ENCODE measurements around the gene TXNIP. TPM values are rescaled to one million over a fixed set of nuclear protein-coding genes. Genes with fewer than 3 reads are reported as not detected.

TXNIP gene
- polyA plus RNA-seq, 1 of the 3 experiments (the other 2 are of a cell fraction) = 44.6 TPM

DNA sequence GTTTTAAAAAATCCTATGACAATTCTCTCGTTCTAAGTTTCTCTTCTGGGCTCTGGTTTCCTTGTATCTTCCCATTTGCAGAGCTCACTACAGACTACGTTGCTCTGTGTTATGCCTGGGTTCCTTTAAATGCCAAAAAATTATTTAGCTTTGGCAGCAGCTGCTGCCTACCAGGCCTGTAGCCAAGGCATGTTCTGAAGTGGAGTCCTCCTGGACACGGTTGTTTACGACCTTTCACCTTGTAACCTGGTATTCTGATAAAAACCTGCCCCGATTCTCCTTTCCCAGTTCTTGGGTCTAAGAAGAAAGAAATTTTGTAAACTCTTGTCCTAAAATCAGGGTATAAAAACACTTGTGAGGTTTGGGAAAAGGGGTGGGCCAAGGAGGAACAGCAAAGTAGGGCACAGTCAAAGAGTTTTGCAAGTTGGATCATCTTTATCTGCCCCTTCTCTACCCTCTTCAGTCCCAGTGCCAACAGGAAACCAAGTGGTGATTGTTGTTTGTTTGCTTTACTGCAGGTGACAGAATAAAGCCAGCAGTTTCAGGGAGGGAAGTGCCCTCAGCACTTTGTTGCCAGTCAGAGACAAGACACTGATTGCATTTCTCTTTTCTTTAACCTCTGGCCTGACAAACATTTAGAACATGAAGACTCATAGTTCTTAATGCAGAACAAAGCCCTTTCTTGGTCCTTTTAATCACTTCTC lies 3.1 kb upstream of the TXNIP start:
- H3K27me3 ChIP-seq (ENCODE audit: insufficient read depth) = no peaks in the 10 kb centered on the region
- no peak overlapping the region for H3K4me3 ChIP-seq (ENCODE audit: low read depth in 2 of 2, low read length in 1 of 2)
- ChIA-PET CTCF (interaction anchor here (0.7 kb wide), 2 partner anchors 8 to 22 kb away, joined by 3 to 5 read pairs; no protein-coding TSS in a partner anchor), POLR2A (no interaction called here)
- peak overlapping the region in 1 of 2 experiments; percentile 61; a peak in 2 of 4 replicates for H3K27ac ChIP-seq (ENCODE audit: low read depth in 2 of 2, low read length in 1 of 2)
- WGBS (ENCODE audit: low lambda C conversion rate) = 71% methylated on average over 5 of the region's 5 CpGs
- peaks cover 19% of the 10 kb centered on the region for H3K79me2 ChIP-seq (ENCODE audit: insufficient read depth)
- H3K36me3 ChIP-seq (replicated peaks in 1 of 2; ENCODE audit: control insufficient read depth in 1 of 2, insufficient read depth in 2 of 2, low read length in 1 of 2) = peaks cover 5 to 9% of the 10 kb centered on the region in 2 experiments
- peaks cover 17% of the 10 kb centered on the region for H4K20me1 ChIP-seq (ENCODE audit: insufficient read depth)
- H3K4me2 ChIP-seq = no peak overlapping the region
- H3K9me2 ChIP-seq = no peaks in the 10 kb centered on the region
- H2AFZ ChIP-seq (ENCODE audit: low read depth) = no peak overlapping the region
- no peak for DNase-seq
- peaks cover 6 to 23% of the 10 kb centered on the region in 2 experiments; a peak in 3 of 4 replicates for H3K4me1 ChIP-seq (ENCODE audit: control insufficient read depth in 1 of 2, insufficient read depth in 2 of 2, low read depth in 1 of 2, low read length in 1 of 2)
- no peak overlapping the region for H3K9ac ChIP-seq
- no peaks in the 10 kb centered on the region for H3F3A ChIP-seq (replicated peaks; ENCODE audit: insufficient read depth)
- H3K9me3 ChIP-seq = no peaks in the 10 kb centered on the region
- TF ChIP-seq, protein P1, sequence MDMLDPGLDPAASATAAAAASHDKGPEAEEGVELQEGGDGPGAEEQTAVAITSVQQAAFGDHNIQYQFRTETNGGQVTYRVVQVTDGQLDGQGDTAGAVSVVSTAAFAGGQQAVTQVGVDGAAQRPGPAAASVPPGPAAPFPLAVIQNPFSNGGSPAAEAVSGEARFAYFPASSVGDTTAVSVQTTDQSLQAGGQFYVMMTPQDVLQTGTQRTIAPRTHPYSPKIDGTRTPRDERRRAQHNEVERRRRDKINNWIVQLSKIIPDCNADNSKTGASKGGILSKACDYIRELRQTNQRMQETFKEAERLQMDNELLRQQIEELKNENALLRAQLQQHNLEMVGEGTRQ (IDR thresholded peaks at IDR 0.05; ENCODE audit: borderline replicate concordance, low read depth, low read length) = no peak
- TF ChIP-seq SIN3A (IDR thresholded peaks at IDR 0.05; ENCODE audit: borderline replicate concordance, low read depth, low read length) (no peak), ELF1 (IDR thresholded peaks at IDR 0.05) (no peak), TAF1 (IDR thresholded peaks at IDR 0.05; ENCODE audit: borderline replicate concordance, low read depth, low read length) (no peak), EP300 (IDR thresholded peaks at IDR 0.05; ENCODE audit: borderline replicate concordance in 1 of 2, low read depth in 1 of 2, low read length in 1 of 2) (no peak), NFIC (IDR thresholded peaks at IDR 0.05; ENCODE audit: borderline replicate concordance) (no peak), MEF2A (IDR thresholded peaks at IDR 0.05; ENCODE audit: borderline replicate concordance, low read depth) (no peak), RFX5 (IDR thresholded peaks at IDR 0.05; ENCODE audit: low read length) (no peak), YY1 (IDR thresholded peaks at IDR 0.05; ENCODE audit: low read depth) (no peak), NRF1 (IDR thresholded peaks at IDR 0.05; ENCODE audit: low read depth, low read length) (no peak), EZH2phosphoT487 (IDR thresholded peaks at IDR 0.05; ENCODE audit: borderline replicate concordance, low read depth) (no peak), CHD2 (IDR thresholded peaks at IDR 0.05; ENCODE audit: low read length, partially characterized antibody) (no peak), GATA2 (CRISPR knock-in tag; IDR thresholded peaks at IDR 0.05) (no peak), FOXM1 (IDR thresholded peaks at IDR 0.05; ENCODE audit: low read depth) (no peak), TCF12 (IDR thresholded peaks at IDR 0.05) (no peak), TEAD4 (IDR thresholded peaks at IDR 0.05; ENCODE audit: borderline replicate concordance, insufficient read depth) (no peak), ZBTB33 (IDR thresholded peaks at IDR 0.05; ENCODE audit: borderline replicate concordance, low read depth) (no peak)
- TF ChIP-seq, protein P2, sequence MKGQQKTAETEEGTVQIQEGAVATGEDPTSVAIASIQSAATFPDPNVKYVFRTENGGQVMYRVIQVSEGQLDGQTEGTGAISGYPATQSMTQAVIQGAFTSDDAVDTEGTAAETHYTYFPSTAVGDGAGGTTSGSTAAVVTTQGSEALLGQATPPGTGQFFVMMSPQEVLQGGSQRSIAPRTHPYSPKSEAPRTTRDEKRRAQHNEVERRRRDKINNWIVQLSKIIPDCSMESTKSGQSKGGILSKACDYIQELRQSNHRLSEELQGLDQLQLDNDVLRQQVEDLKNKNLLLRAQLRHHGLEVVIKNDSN (IDR thresholded peaks at IDR 0.05; ENCODE audit: borderline replicate concordance, low read depth) = no peak
- TF ChIP-seq, protein P3, sequence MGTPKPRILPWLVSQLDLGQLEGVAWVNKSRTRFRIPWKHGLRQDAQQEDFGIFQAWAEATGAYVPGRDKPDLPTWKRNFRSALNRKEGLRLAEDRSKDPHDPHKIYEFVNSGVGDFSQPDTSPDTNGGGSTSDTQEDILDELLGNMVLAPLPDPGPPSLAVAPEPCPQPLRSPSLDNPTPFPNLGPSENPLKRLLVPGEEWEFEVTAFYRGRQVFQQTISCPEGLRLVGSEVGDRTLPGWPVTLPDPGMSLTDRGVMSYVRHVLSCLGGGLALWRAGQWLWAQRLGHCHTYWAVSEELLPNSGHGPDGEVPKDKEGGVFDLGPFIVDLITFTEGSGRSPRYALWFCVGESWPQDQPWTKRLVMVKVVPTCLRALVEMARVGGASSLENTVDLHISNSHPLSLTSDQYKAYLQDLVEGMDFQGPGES (IDR thresholded peaks at IDR 0.05; ENCODE audit: low read depth, low read length) = no peak
- TF ChIP-seq, protein P4, sequence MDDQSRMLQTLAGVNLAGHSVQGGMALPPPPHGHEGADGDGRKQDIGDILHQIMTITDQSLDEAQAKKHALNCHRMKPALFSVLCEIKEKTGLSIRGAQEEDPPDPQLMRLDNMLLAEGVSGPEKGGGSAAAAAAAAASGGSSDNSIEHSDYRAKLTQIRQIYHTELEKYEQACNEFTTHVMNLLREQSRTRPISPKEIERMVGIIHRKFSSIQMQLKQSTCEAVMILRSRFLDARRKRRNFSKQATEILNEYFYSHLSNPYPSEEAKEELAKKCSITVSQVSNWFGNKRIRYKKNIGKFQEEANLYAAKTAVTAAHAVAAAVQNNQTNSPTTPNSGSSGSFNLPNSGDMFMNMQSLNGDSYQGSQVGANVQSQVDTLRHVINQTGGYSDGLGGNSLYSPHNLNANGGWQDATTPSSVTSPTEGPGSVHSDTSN (IDR thresholded peaks at IDR 0.05) = no peak
